NOMO-1 treated with DMSO at 0.1 percent for 48 hours (cell line): ENCODE measurements around the gene ZNF493.

Experiments used
- DNase-seq: peaks from one replicate; lab custom pipeline; 2025; ENCODE audit not compliant: unreplicated experiment; lab: John Stamatoyannopoulos, UW

Gene ZNF493

GRCh38 chr19:21462540-21462939 is 65.6 kb downstream of the ZNF493 start:
- DNase-seq = no peak

DNA sequence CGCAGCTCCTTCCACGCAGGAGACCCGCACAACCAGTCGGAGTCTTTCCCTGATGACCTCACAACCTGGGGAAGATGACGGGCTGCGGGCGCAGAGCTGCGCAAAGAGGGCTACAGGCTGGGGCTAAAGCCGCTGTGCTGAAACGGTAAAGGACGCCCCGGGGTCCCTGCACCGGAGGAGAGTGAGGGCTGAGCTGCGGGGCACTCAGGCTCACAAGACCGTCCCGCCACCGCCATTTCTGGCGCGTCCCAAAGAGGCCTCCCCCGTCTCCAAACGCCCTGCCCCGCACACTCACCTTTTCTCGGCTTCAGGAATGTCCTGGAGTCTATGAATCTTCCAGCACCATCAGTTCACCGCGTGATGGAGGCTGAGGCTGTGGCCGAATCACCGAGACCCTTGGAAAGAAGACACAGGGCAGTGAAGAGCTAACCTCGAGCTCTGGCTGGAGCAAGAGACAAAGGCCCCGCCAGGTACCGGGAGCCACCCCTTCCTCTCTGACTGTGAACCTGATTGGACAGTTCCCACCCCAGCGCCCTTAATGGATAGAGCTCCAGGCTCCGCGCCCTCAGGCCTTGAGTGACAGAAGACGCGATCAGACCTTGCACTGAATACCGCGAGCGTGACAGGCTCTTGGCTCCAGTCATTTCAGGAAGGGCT is 66.6 kb downstream of the ZNF493 start:
- DNase-seq = no peak

- DNase-seq = no peak
These were observed 69.7 kb downstream of the ZNF493 start for GRCh38 chr19:21466627-21467026.

DNA sequence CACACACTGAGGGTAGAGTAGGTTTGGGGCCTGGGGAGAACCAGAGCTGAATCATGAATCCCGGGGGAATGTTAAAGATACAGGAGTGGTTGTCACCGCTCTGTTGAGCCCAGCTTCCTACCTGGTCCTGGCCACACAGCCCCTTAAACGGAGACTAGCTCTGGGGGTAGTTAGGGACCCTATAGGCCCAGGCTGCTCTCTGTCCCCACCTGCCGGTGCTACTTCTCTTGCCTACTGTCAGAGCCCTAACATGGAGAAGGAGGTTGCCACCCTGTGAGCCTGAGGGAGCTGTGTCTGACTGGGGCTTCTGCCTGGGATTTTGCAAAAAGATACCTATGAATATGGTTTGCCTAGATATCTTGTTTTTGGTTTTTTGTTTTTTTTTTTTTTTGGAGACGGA is 71.9 kb downstream of the ZNF493 start:
- DNase-seq = no peak

- no peak for DNase-seq
These were observed 75.6 kb downstream of the ZNF493 start for GRCh38 chr19:21472507-21472906.

GRCh38 chr19:21474671-21475181 is 77.8 kb downstream of the ZNF493 start:
- no peak for DNase-seq
